Measurements from ENCODE around the gene RABL6.

GRCh38 chr9:136820971-136821825 is 13.4 kb downstream of the RABL6 start:
- TF ChIP-seq CTCF (IDR thresholded peaks at IDR 0.05) (no peak), POLR2A (IDR thresholded peaks at IDR 0.05) (no peak), EP300 (IDR thresholded peaks at IDR 0.05) (no peak)

Data from suprapubic skin (tissue), 3 donors.